ENCODE results near the gene ARHGAP6.

GRCh38 chrX:11474576-11474975, 191.1 kb downstream of the ARHGAP6 start:
- TF ChIP-seq EZH2 (IDR thresholded peaks at IDR 0.05; ENCODE audit: borderline replicate concordance, low read depth, low read length, severe bottlenecking) = no peak
- TF ChIP-seq POLR2AphosphoS5 (IDR thresholded peaks at IDR 0.05; ENCODE audit: insufficient read depth, low read depth, low read length) = no peak
- no peak for TF ChIP-seq CTCF (IDR thresholded peaks at IDR 0.05; ENCODE audit: extremely low read depth in 1 of 2, insufficient read depth in 1 of 2, low read depth in 1 of 2, low read length in 2 of 2)
- TF ChIP-seq POLR2A (IDR thresholded peaks at IDR 0.05; ENCODE audit: low read depth, low read length) = no peak
- no peak for TF ChIP-seq MYC (IDR thresholded peaks at IDR 0.05; ENCODE audit: low read depth, low read length)
- TF ChIP-seq JUN (IDR thresholded peaks at IDR 0.05; ENCODE audit: borderline replicate concordance, insufficient read depth, insufficient read length, low read depth) = no peak
- no peak for TF ChIP-seq FOS (IDR thresholded peaks at IDR 0.05; ENCODE audit: borderline replicate concordance, insufficient read depth, low read length)
